NCI-H2081 treated with DMSO at 0.1 percent for 48 hours (cell line): ENCODE results near the gene DENND1A.

Experiments used
- DNase-seq: peaks from one replicate; lab custom pipeline; 2025; lab: John Stamatoyannopoulos, UW

DENND1A gene

DNA sequence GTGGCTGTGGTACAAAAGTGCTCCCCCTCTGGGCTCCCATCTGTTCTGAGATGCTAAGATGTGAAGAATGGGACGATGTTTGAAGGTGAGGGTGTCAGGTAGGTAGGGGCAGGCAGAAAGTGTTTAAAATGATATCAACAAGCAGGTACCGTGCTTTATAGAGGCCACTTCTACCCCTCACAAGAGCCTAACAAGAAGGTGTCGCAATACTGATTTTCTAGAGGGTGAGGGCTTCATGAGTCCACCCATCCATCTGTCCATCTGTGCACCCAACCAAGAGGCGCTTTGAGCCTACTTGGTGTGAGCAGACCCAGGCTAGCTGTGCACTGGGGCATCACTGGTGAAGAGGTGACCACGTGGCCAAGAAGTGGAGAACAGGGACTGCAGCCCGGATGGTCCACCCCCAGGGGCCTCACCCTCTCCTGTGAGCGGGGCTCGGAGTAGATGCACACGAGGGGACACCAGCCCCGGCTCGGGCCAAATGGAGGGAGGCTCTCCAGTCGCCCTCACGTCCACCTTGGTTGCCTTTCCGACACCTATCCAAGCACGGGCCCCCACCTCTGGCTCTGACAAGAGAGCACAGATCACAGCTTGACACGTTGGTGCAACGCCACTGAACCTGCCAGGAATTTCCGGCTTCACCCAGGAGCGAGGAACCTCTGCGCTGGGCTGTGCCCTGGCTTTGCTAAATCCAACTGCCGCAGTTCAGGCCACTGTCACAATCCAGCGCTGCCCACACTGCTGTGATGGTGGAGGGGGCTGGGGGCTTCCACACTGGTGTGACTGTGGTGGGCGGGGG, 539.4 kb downstream of the DENND1A start:
- no peak for DNase-seq

DNA sequence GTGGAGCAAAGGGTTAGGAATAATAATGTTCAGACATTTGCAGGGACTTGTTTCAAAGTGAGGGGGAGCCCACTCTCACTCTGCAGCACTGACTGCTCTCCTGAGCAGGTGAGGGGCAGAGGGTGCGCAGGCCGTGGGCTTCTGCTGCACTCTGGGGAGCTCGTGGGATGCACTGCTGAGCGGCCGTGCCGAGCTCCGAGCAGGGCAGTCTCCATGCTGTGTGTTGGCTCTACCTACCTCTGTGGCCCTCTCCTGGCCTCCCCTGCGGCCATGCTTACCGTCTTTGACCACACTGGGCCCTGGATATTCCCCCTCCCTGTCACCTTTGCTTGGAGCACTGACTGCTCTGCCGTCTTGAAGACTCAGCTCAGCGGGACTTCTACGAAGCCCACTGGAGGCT, 540.2 kb downstream of the DENND1A start:
- no peak for DNase-seq

DNA sequence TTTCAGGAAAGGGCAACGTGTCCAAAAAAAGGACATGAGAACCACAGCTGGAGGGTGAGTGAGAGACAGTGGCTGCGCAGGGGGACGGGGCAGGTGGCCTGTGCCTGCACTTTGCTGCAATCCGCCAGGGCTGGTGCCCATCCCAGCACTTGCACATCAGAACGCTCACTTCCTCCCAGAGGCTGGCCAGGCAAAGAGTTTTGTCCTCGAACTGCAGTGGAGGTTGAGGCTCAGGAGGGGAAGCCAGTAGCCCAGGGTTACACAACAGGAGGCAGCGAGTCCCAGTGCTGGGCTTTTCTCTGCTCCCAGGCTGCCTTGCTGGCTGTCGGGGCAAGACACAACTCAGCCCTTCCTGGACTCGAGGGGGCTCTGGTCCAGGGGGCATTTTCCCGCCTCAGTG, 540.9 kb downstream of the DENND1A start:
- no peak for DNase-seq

DNA sequence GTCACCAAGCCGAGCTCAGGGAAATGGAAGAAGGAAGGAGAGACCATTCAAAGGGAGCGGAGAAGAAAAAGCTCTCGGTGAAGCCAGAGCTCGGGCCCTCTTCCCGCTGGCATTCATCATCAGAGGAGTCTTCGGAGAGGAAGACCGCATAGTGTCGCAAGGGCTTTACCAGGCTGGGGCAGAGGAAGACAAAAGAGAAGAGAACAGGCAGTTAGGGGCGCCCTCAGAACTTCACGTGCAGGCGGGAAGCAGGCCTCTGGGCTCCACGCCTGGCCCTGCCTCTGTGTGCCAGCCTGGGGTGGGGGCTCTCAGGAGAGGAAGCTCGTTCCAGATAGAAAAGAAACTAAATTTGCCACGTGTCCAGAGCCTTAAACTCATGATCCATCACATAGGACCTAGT, 542.2 kb downstream of the DENND1A start:
- DNase-seq: no peak

DNA sequence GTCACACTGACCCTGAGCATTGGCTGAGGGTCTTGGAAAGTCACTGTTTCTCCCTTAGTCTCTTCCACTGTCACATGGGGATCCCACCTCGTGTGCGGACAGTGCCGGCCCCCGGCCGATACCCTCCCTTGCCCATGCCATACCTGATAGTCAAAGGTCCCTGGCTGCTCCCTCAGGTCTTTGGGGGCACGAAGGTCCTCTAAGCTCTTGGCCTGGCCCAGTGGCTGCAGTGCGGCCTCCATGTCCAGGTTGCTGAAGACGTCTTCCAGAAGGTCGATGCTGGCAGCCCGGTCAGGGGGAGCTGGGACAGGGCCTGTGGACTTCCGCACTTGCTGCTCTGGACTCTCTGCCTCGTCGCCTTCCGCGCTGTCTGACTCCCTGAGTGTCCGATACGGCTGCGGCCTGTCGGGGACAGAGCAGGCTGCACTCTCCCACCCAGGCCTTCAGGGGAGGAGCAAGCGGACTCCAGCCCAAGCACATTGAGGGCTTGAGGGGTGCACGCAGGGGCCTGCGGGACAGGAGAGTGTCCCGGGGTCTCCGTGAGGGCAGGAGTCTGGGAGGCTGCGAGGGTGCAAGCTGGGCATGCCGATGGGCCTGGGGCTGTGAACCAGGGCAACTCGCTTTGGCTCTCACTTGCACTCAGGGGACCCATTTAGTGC, 546.3 kb downstream of the DENND1A start:
- no peak for DNase-seq

DNA sequence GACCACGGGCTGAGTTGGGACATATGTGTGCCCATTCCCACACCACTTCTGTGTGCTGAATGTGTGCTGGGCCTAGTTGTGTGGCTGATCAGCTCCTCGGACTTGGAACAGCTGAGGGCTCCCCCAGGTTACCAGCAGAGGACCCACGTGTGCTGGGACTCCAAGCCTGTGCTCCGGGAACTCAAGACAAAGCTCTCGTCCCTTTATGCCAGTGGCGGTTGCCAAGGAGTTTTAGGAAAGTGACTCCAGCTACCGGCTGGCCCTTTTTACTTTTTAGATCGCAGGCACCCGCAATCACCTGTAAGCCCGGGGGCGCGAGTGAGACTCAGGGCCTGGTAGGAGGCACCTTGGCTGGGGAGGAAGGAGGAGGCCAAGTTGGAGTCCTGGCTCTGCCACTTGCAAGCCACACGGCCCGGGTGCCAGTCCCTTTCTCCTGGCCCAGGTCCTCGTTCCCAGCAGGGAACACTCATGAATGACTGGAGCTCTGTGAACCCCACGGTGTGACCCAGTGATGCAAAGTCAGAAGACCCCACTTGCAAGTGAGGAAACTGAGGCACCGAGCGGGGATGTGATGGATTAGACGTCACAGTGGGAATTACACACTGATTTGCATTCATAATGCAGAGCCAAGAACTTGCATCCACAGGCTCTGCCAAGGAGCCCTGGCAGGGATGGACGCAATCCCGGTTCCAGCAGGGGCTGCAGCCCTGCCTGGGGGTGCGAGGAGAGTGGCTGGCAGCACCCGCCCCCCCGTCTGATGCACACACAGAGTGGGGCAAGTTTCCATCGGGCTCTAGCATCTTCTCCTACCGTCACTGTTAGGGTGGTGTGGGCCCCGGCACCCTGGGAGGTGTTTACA, 547.0 kb downstream of the DENND1A start:
- DNase-seq: no peak

DNA sequence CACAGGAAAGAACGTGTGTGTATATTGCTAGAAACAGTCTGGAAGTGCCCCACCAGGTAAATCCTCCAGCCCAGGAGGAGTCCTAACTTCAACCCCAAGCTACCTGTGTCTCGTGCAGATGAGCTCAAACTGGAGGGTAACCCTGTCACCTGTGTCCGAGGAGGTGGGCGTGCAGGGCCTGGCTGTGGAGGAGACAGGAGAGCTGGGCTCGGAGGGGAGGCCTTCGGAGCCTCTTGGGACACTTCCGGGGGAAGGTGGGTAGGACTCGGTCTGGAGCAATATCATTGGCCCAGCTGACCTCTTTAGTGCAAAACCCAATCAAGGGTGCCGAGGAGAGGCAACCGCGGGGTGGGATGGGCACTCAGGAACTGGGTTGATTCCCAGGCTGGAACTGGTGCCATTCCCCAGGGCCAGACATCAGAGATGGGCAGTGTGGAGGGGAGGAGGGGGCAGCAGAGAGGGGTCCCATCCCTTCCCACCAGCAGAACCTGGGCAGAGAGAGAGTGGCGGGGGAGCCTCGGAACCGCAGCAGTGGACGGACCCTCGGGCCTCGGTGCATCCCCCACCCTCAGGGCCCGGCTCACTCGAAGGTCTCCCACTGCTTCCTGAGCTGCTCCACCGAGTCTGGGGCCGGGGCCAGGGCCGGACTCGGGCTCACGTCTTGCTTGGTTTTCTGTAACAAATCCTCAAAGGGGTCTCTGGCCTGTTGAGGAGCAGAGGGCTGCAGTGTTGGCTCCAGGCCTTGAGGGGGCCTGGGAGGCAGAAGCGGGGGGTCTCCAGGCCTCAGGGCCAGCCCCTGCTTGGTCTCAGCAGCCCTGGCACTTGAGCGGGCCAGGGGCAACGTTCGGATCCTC, 548.8 kb downstream of the DENND1A start:
- DNase-seq: no peak

DNA sequence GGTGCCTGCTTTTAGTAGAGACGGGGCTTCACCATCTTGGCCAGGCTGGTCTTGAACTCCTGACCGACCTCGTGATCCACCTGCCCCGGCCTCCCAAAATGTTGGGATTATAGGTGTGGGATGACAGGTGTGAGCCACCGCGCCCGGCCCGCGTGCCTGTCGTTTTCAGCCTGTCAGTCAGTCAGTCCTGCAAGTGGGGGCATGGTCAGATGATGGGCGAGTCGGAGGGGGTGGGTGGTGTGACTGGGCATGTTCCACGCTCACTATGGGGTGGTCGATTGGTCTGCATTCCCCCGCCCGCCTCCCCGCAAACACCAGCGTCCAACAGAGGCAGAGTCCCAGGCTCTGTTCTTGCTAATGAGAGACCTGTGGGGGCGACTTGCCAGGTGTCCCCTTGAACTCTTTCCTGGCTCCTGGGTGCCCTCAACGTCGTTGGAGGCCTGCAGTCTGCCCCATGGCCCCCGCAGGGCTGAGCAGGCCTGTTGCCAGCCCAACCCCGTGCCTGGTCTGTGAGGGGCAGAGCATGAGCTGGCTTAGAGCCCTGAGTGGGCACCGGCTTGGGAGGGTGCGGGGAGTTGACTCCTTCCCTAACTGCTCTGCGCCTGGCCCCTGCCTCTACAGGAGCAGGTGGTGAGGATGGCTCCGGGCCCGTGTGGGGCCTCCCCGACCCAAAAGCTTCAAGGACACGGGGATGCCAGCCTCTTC, 550.8 kb downstream of the DENND1A start:
- no peak for DNase-seq

DNA sequence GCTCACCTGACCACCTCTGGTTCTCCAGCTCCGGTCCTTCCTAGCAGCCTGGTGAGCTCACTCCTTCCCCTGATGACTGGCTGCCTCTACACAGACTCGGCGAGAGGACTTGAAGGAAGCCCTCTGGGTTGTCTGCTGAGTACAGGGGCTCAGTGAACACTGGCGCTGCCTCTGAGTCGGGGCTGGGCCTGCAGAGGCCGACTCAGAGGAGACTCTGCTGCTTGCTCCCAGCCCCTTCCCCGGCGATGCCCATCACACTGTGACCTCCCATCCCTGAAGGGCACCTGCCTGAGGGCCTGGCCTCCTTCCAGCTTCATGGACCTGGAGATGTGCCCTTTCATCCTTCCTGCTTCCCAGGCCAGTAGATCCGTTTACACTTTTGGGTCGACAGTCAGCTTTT, 551.9 kb downstream of the DENND1A start:
- DNase-seq: no peak

DNA sequence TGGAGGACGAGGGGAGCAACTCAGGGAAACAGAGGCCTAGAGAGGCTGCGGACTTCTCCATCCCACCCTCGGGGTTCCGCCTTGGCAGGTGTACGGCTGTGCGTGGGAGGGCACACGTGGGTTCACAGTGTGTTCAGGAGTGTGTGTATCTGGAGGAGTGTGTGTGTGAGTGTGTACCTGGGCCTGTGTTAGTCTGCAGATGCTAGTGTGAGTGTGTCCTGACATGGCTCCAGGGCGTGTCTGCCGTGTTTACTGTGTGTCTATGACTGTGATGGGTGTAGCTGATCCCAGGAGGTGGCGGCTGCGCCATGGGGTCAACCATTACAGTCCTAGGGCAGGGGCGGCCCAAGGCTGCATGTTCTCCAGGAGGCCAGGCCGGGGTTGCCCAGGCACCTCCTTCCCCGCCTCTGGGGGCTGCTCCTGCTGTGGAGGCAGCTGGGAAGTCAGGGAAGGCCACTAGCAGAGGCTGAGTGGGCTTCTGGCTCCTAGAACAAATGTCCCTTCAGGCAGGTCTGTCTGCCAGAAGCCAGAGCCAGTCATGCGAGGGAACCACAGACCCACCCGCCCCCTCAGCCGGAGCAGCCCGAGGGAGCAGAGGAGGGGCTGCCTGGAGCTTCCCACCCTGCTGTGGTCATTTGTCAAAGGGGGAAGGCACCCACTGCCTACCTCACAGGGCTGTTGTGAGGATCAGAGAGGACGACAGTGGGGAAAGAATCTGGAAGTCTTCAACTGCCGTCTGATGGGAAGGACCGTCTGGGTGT, 552.5 kb downstream of the DENND1A start:
- no peak for DNase-seq

DNA sequence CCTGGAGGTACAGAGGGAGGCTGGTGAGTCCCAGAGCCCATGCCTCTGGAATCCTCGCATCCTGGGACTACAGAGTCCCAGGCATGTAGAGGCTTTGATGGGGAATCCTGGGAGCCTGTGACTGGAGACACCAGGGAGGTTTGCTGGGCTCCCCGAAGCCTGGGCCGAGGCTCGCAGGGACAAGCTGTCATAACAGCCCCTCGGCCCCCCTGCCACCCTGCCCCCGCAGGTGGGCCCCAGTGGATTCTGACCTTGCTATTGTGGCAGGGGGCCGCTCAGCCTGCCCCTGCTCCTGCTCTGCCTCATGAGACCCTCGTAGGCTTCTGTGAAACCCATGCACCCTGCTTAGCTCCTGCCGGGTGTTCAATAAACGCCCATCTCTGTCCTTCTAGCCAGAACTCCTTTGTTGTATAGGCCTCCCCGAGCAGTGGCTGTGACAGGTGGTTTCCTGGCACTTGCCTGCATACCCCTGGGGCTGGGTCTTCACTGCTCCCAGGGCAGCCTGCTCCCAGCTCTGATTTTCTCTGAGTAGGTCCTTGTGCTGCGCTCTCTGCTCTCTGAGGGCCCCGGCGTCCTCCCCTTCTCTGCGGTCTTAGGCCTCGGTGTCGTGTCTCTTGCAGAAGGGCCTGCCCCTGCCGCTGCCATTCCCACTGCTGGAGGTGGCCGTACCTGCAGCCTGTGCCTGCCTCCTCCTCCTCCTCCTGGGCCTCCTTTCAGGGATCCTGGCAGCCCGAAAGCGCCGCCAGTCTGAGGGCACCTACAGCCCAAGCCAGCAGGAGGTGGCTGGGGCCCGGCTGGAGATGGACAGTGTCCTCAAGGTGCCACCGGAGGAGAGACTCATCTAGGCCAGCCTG, 553.5 kb downstream of the DENND1A start:
- DNase-seq: no peak

DNA sequence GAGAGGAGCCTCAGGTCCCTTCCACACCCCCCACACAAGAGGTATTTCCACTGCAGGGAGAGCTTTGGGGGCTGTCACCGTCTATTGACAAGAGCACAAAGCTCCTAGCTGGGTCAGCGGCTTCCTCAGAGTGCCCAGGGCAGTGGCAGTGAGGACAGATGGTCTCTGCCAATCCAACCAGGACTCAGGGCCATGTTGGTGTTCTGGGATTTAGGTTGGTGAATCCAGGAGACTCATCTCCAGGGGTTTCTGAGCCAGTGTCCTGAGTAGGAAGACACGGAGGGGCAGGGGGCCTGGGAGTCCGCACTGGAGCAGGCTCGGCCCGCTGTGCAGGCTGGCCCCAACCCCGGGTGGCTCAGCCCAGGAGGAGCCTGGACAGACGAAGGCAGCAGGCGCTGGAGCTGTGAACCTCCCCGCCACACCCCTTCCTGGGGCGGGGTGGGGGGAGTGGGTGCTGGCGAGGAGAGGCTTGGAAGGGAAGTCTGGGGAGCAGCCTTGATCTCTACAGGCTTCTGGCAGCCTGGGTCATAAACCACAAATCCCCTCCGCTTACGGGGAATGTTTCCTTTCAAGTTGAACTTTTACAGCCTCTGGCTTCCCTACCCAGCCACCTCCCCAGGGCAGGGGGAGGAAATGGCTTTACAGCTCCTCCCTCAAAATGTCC, 554.3 kb downstream of the DENND1A start:
- DNase-seq: no peak

DNA sequence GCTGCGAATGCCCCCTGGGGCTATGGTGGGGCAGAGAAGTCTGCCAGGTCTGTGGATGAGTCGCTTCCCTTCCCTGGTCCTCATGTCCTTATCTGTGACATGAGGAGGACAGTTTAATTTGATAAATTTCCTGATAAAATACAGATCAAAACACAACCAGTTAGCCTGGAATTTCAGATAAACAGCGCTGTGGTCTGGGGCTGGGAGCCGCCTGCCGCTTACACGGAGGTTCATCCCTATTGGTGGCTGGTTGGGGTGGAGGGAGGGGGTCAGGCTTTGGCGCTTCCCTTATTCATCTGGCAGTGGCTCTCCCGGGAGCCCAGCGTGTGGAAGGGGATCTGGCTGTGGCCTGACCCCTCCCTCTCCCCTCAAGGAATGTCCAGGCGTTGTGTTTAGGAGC, 556.0 kb downstream of the DENND1A start:
- DNase-seq: no peak

DNA sequence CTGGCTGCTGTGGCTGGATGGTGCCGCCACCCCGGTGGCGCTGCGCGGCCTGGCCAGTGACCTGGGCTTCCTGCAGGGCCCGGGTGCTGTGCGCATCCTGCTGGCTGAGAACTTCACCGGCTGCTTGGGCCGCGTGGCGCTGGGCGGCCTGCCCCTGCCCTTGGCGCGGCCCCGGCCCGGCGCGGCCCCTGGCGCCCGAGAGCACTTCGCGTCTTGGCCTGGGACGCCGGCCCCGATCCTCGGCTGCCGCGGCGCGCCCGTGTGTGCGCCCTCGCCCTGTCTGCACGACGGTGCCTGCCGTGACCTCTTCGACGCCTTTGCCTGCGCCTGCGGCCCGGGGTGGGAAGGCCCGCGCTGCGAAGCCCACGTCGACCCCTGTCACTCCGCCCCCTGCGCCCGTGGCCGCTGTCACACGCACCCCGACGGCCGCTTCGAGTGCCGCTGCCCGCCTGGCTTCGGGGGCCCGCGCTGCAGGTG, 556.4 kb downstream of the DENND1A start:
- no peak for DNase-seq

DNA sequence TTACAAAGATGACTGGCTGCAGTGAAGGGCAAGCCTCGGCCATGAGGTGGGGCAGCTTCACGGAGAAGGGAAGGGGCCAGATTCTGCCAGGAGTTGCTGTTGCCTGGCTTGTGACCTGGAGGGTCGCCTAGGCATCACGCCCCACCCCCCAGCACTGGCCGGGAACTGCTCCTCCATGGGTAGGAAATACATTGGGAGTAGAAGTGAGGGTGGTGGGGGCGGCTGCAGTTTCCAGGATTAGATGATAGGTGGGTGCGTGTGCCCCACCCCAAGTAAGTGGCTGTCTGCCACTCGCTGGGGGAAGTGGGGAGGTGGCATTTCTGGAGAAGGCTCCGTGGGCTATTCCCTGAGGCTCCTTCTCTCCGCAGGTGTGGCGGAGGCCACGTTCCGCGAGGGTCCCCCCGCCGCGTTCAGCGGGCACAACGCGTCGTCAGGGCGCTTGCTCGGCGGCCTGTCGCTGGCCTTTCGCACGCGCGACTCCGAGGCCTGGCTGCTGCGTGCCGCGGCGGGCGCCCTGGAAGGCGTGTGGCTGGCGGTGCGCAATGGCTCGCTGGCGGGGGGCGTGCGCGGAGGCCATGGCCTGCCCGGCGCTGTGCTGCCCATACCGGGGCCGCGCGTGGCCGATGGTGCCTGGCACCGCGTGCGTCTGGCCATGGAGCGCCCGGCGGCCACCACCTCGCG, 557.0 kb downstream of the DENND1A start:
- DNase-seq: no peak

DNA sequence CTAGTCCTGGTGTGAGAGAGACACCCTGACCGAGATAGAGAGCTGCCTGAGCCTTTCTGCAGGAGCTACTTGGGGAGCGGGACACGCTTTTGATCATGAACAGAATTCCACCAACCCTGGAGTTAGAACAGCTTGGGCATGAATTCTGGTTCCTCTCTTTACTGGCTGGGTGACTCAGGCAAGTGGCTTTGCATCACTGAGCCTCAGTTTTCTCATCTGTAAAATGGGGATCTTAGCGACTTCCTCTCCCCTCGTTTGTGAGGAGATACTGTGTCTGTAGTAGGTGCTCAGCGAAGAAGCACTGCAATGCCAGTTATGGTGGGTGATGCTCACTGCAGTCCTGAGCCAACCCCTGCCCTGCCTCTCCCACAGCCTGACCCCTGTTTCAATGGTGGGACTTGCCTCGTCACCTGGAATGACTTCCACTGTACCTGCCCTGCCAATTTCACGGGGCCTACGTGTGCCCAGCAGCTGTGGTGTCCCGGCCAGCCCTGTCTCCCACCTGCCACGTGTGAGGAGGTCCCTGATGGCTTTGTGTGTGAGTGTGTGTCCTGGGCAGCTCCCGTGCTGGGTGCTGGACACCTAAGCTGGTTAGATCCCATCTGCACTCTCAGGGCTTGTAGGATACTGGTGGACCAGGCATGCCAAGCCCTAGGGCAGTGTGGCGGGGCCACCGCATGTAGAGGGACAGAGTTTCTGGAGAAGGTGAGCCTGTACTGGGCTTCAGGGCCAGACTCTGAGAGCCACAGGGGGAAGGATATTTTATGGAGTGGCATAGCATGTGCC, 557.9 kb downstream of the DENND1A start:
- no peak for DNase-seq

DNA sequence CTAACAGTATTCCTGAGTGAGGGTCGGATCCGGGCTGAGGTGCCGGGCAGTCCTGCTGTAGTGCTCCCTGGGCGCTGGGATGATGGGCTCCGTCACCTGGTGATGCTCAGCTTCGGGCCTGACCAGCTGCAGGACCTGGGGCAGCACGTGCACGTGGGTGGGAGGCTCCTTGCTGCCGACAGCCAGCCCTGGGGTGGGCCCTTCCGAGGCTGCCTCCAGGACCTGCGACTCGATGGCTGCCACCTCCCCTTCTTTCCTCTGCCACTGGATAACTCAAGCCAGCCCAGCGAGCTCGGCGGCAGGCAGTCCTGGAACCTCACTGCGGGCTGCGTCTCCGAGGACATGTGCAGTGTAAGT, 558.7 kb downstream of the DENND1A start:
- DNase-seq: no peak
